Hippocampal formation (tissue), 2 donors: ENCODE data around the gene USP31.

Source experiments
- DNase-seq, 2 donors: peaks; one replicate each; lab custom pipeline; 2025; lab: John Stamatoyannopoulos, UW

USP31 gene, protein sequence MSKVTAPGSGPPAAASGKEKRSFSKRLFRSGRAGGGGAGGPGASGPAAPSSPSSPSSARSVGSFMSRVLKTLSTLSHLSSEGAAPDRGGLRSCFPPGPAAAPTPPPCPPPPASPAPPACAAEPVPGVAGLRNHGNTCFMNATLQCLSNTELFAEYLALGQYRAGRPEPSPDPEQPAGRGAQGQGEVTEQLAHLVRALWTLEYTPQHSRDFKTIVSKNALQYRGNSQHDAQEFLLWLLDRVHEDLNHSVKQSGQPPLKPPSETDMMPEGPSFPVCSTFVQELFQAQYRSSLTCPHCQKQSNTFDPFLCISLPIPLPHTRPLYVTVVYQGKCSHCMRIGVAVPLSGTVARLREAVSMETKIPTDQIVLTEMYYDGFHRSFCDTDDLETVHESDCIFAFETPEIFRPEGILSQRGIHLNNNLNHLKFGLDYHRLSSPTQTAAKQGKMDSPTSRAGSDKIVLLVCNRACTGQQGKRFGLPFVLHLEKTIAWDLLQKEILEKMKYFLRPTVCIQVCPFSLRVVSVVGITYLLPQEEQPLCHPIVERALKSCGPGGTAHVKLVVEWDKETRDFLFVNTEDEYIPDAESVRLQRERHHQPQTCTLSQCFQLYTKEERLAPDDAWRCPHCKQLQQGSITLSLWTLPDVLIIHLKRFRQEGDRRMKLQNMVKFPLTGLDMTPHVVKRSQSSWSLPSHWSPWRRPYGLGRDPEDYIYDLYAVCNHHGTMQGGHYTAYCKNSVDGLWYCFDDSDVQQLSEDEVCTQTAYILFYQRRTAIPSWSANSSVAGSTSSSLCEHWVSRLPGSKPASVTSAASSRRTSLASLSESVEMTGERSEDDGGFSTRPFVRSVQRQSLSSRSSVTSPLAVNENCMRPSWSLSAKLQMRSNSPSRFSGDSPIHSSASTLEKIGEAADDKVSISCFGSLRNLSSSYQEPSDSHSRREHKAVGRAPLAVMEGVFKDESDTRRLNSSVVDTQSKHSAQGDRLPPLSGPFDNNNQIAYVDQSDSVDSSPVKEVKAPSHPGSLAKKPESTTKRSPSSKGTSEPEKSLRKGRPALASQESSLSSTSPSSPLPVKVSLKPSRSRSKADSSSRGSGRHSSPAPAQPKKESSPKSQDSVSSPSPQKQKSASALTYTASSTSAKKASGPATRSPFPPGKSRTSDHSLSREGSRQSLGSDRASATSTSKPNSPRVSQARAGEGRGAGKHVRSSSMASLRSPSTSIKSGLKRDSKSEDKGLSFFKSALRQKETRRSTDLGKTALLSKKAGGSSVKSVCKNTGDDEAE (N-terminal part only)

GRCh38 chr16:23149267-23149992, at the start of gene USP31:
Gene USP31, minus strand, starts transcription at chr16:23149452. Its CDS starts 182 bp downstream, at chr16:23149270.
- peak; percentile 93 to 98 for DNase-seq

- no peak for DNase-seq
These were observed 47.3 kb upstream of the USP31 start for GRCh38 chr16:23196539-23196938.

- no peak for DNase-seq
These were observed 46.2 kb upstream of the USP31 start for GRCh38 chr16:23195366-23195978.

- DNase-seq, result no peak
These were observed 45.4 kb upstream of the USP31 start for GRCh38 chr16:23194497-23195221.

- no peak for DNase-seq
These were observed 39.7 kb upstream of the USP31 start for GRCh38 chr16:23188911-23189310.

- no peak for DNase-seq
These were observed 38.1 kb upstream of the USP31 start for GRCh38 chr16:23187341-23187740.

- DNase-seq, result no peak
These were observed 36.9 kb upstream of the USP31 start for GRCh38 chr16:23186171-23186570.

- no peak for DNase-seq
These were observed 36.4 kb upstream of the USP31 start for GRCh38 chr16:23185656-23186055.

- no peak for DNase-seq
These were observed 34.3 kb upstream of the USP31 start for GRCh38 chr16:23183543-23183862.

DNA sequence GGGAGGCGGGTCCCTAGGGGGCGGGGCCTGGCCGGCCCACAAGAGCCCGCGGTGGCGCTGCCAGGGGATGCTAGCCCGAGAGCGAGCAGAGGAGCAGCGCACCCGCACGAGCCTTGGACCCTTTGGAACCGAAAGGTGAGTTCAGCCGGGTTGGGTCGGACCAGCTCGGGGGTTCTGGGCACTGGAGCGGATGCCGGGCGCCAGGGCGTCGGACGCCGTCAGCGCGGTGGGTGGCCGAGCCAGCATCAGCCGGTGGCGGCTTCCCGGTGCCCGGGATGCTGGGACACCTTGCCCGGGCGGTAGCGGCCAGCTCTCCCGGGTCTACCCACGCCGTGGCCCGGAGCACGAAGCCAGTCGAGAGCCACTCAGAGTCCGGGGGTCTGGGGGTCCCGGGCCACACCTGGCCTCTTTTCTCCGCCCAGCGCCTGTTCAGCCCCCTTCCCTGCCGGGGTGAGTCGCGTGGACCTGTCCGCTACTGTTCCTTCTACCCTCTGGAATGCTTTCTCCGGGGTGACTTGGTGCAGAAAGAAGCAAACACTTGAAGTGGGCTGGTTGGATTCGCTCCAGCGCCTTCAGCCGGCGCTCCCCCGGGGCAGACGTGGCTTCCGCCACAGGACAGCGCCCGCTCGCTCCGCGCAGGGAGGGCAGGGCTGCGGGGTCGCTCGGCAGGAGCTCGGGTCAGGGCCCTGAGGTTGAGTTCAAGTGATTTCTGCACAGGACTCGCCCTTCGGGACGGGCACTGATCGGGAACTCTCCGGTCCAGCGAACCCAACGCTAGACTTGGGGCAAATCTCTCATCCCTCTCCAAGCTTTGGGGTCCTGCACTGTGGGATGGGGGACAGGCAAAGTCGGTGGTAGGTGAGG, 33.7 kb upstream of the USP31 start, which contains the start of gene SCNN1G:
Gene SCNN1G, plus strand, starts transcription at position 67 of the 864 bp plus-strand sequence. CDS start 3,527 bp downstream, outside the sequence.
- no peak for DNase-seq

DNA sequence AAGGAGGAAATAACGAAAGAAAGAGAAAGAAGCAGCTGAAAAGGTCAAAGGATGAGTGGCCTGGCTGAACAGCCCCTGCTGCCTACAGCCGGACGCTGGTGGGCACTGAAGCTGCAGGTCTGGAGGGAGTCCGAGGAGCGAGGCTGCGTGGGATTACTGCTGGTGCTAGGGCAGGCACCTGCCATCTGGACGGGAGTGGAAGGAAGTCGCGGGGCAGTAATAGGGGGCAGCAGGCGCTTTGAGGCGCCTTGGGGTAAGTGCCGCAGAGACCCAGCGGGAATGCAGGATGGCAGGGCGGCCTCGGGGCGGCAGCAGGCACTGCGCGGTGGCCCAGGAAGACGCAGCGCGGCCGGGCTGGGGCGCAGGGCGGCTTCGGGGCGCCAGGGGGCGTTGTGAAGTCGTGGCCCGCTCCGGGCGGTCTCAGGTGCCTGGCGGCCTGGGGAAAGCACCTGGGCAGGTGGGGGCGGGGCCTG, 33.0 kb upstream of the USP31 start:
- peak; percentile 34 to 69 for DNase-seq

GRCh38 chr16:23181506-23181905, 32.3 kb upstream of the USP31 start:
- DNase-seq, result no peak

- DNase-seq, result peak in 1 of 2 donors; percentile 12
These were observed 26.4 kb upstream of the USP31 start for GRCh38 chr16:23175651-23176050.

GRCh38 chr16:23174622-23175021, 25.4 kb upstream of the USP31 start:
- no peak for DNase-seq

DNA sequence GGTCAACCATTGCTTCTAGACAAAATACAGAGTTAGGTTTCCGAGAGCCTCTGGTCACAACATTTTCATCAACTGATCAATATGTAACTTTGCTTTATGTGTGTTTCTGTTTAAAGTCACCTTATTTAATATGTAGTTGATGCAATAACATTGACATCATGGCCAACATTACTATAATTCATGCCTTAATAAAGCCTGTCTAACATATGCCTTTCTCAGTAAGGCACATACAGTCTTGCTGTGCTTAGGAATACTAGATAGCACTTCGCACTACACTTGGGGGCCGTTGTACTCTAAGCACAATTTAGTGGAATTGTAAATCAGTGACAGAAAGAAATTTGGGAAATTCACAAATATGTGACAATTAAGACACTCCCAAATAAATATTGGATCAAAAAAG, 23.7 kb upstream of the USP31 start:
- DNase-seq, result no peak

- no peak for DNase-seq
These were observed 23.3 kb upstream of the USP31 start for GRCh38 chr16:23172583-23172982.

DNA sequence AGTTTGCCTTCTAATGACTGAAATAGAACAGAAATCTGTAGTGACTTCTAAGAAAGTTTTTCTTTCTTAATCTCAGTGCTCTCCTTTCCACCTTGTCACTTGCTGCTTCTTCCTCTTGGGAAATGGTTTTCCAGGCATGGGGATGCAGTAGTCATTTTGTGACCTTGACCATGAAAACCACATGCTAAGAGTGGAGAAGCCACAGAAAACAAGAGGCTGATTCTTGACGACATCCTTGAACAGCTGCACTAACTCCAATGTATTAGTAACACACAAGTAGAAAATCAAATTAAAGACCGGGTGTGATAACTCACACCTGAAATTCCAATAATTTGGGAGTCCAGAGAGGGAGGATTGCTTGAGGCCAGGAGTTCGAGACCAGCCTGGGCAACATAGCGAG, 15.5 kb upstream of the USP31 start:
- no peak for DNase-seq

DNA sequence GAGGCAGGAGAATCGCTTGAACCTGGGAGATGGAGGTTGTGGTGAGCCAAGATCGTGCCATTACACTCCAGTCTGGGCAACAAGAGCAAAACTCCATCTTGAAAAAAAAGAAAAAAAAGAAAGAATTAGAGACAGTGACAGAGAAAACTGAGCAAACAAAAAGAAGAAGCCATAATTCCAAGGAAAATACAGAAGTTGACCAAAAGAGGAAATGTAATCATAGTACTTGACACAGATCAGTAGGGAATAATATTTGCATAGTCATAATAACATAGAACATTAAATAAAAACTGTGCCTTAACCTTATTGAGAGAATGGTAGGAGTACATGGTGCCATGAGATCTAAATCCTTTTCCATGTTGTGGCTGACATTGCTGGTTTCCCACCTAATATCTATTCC, 14.7 kb upstream of the USP31 start:
- DNase-seq, result no peak

GRCh38 chr16:23160574-23160973, 11.3 kb upstream of the USP31 start:
- no peak for DNase-seq
